K562 (cell line): ENCODE measurements around the gene MED20. TPM values are rescaled to one million over a fixed set of nuclear protein-coding genes. Genes with fewer than 3 reads are reported as not detected.

Experiments used
- ATAC-seq: fragments of 200-7000 bp; cut with Tn5 transposase; 3 replicates; pipeline ENCODE4 v1.9.1; 2020; ENCODE audit warnings: moderate library complexity
- BruUV-seq: library from RNA; stranded (reverse); fragments of 400-500 nt; replicated peaks from 2 replicates; lab custom pipeline; 2021; lab: Mats Ljungman, UMichigan
- CTCF ChIA-PET: fragments of 300-600 bp; formaldehyde crosslinking; extraction: SDS; loops from one replicate; lab custom pipeline; 2021; ENCODE audit warnings: low intra/inter-chr PET ratio; lab: Yijun Ruan, JAX
- POLR2A ChIA-PET: fragments of 300-600, 350-650 bp; sonication (Branson Sonifier 250); formaldehyde crosslinking; extraction: SDS; loops from one replicate; lab custom pipeline; 2021; ENCODE audit warnings: antibody characterized with exemption, inconsistent platforms; lab: Yijun Ruan, JAX
- DNase-seq, 4 experiments: peaks; one replicate each; pipeline versions ENCODE4 v3.0.0 to v3.0.0-alpha.2; 2011 to 2018; ENCODE audit warnings: low spot score in 3 of 4, mixed read lengths in 3 of 4; ENCODE audit errors: extremely low read depth in 1 of 4
- FAIRE-seq: peaks from 2 replicates; lab custom pipeline; 2011; peaks lifted over from hg19 to GRCh38; lab: Jason Lieb, UNC
- H2AFZ ChIP-seq: 2 replicates; pipeline ENCODE4 v1.6.0; 2011; ENCODE audit warnings: low read depth, low read length, control low read depth, inconsistent platforms
- H3K27ac ChIP-seq: fragments of 200-600 bp; 3 replicates; pipeline ENCODE4 v1.8.0; 2011; ENCODE audit warnings: low read depth, mild to moderate bottlenecking, control low read depth, inconsistent platforms, low read length, moderate library complexity, mixed read lengths; ENCODE audit errors: extremely low read depth
- H3K27me3 ChIP-seq, 2 experiments: fragments of 300-600 bp in 1 of 2; 2 replicates in 1 of 2; 3 replicates in 1 of 2; pipeline versions ENCODE4 v1.6.0 to v1.8.0; 2011; ENCODE audit warnings: inconsistent platforms in 2 of 2, low read length in 2 of 2, mild to moderate bottlenecking in 1 of 2, mixed read lengths in 1 of 2, moderate library complexity in 1 of 2; ENCODE audit not compliant: control insufficient read depth in 2 of 2, insufficient read depth in 2 of 2
- H3K36me3 ChIP-seq: fragments of 300-600 bp; 3 replicates; pipeline ENCODE4 v1.8.0; 2011; ENCODE audit warnings: mild to moderate bottlenecking, low read length, inconsistent platforms; ENCODE audit not compliant: control insufficient read depth, insufficient read depth
- H3K4me1 ChIP-seq, 2 experiments: fragments of 200-600 bp in 1 of 2; replicated peaks in 1 of 2; 2 replicates in 1 of 2; 3 replicates in 1 of 2; pipeline versions ENCODE4 v1.5.1 to v1.8.0; 2011; ENCODE audit warnings: inconsistent platforms in 2 of 2, low read length in 2 of 2, mild to moderate bottlenecking in 1 of 2, mixed read lengths in 1 of 2, moderate library complexity in 1 of 2; ENCODE audit not compliant: control insufficient read depth in 2 of 2, insufficient read depth in 2 of 2
- H3K4me2 ChIP-seq: 2 replicates; pipeline ENCODE4 v1.6.1; 2011; ENCODE audit warnings: low read length, control low read depth, inconsistent platforms, mixed read lengths; ENCODE audit not compliant: insufficient read depth
- H3K4me3 ChIP-seq: fragments of 200-600 bp; sonication (generic), shearing (Covaris generic); 2 replicates; pipeline ENCODE4 v1.5.1; 2016; ENCODE audit warnings: control low read depth, inconsistent platforms
- H3K79me2 ChIP-seq: fragments of 200-600 bp; 3 replicates; pipeline ENCODE4 v1.8.0; 2011; ENCODE audit warnings: low read length, inconsistent platforms; ENCODE audit not compliant: control insufficient read depth, insufficient read depth
- H3K9ac ChIP-seq, 2 experiments: 2 replicates each; pipeline versions ENCODE4 v1.6.0 to v1.6.1; 2011; ENCODE audit warnings: low read depth in 2 of 2, low read length in 2 of 2, control low read depth in 1 of 2, inconsistent platforms in 1 of 2, mild to moderate bottlenecking in 1 of 2, mixed read lengths in 1 of 2; ENCODE audit not compliant: insufficient read depth in 1 of 2
- H3K9me1 ChIP-seq: one replicate; pipeline ENCODE4 v1.6.0; 2011; ENCODE audit warnings: inconsistent platforms, mild to moderate bottlenecking, low read length, moderate library complexity; ENCODE audit not compliant: control insufficient read depth, insufficient read depth
- H3K9me3 ChIP-seq: replicated peaks from 2 replicates; pipeline ENCODE4 v1.5.1; 2011; ENCODE audit warnings: low read depth, low read length, inconsistent platforms; ENCODE audit not compliant: control insufficient read depth, insufficient read depth
- H4K20me1 ChIP-seq: replicated peaks from 2 replicates; pipeline ENCODE4 v1.6.1; 2011; ENCODE audit warnings: low read length, inconsistent platforms, mixed read lengths; ENCODE audit not compliant: control insufficient read depth, insufficient read depth
- EWSR1 ChIP-seq: fragments of 450-650 bp; IDR thresholded peaks from 2 replicates; pipeline ENCODE4 v1.6.1; 2018; ENCODE audit warnings: borderline replicate concordance, mild to moderate bottlenecking, low read depth, moderate library complexity; ENCODE audit not compliant: partially characterized antibody
- HMGXB4 ChIP-seq: sonication (generic); formaldehyde crosslinking; IDR thresholded peaks from 2 replicates; pipeline ENCODE4 v1.8.1; 2023; ENCODE audit warnings: mild to moderate bottlenecking, missing genetic modification reagents
- ILK ChIP-seq: fragments of 450-650 bp; IDR thresholded peaks from 2 replicates; pipeline ENCODE4 v1.6.1; 2016; ENCODE audit warnings: missing genetic modification characterization, low read depth, mild to moderate bottlenecking, missing compliant biosample characterization, moderate library complexity, borderline replicate concordance
- KLF1 ChIP-seq: fragments of 450-650 bp; IDR thresholded peaks from 2 replicates; pipeline ENCODE4 v1.6.1; 2016; ENCODE audit warnings: missing genetic modification characterization, missing compliant biosample characterization
- MCM2 ChIP-seq: fragments of 450-650 bp; IDR thresholded peaks from 2 replicates; pipeline ENCODE4 v1.6.1; 2017; ENCODE audit warnings: low read depth, mild to moderate bottlenecking
- NFRKB ChIP-seq: fragments of 450-650 bp; IDR thresholded peaks from 2 replicates; pipeline ENCODE4 v1.6.1; 2016; ENCODE audit warnings: low read depth
- ZNF124 ChIP-seq: sonication (generic); formaldehyde crosslinking; IDR thresholded peaks from 2 replicates; pipeline ENCODE4 v1.8.1; 2022; ENCODE audit warnings: missing genetic modification reagents
- WGBS: fragments of 100-300 bp; shearing (Covaris generic); methylation state at CpG from one replicate; pipeline ENCODE4 v1.1.6; 2016; ENCODE audit warnings: low coverage, mixed read lengths; ENCODE audit not compliant: insufficient coverage; ENCODE audit errors: missing lambda C conversion rate; 5-methylcytosine and 5-hydroxymethylcytosine counted together
- in situ Hi-C: fragments of 300-500 bp; cut with MboI; formaldehyde crosslinking; loops from 4 replicates; pipeline ENCODE4 v1.15.0; 2018; ENCODE audit warnings: inconsistent platforms, mixed read lengths
- intact Hi-C: fragments of 100-400 bp; cut with micrococcal nuclease; formaldehyde crosslinking; loops from 2 replicates; pipeline ENCODE4 v1.14.2; 2022
- polyA plus RNA-seq, 8 experiments: library from polyadenylated mRNA; depleted of rRNA in 4 of 8; stranded (reverse) in 5 of 8; unstranded in 3 of 8; fragments of >200 nt; fragmentation: Nextera tagmentation in 2 of 8; fragmentation: Illumina TruSeq in 1 of 8; extraction: Ambion mirVana in 2 of 8; extraction: Trizol in 1 of 8; gene quantifications; 2 replicates each; pipeline versions ENCODE4 v1.2.1 to v1.2.3, GENCODE V29; 2011 to 2014; ENCODE audit warnings: inconsistent platforms in 1 of 8, missing spikeins in 1 of 8
- total RNA-seq, 7 experiments: library from RNA; depleted of rRNA in 6 of 7; stranded (reverse); fragments of >200 nt in 6 of 7; fragmentation: Illumina TruSeq in 2 of 7; extraction: Trizol in 2 of 7; gene quantifications; 2 replicates each; pipeline versions ENCODE4 v1.2.1 to v1.2.3, GENCODE V29; 2011 to 2021; ENCODE audit warnings: low replicate concordance in 1 of 7

The MED20 gene
- total and polyA plus RNA-seq, 9 of the 15 experiments (the other 6 are each of a cell fraction or from before 2014, with no cell fraction given), result 27.3 to 80.9 (median 46.0) TPM

DNA sequence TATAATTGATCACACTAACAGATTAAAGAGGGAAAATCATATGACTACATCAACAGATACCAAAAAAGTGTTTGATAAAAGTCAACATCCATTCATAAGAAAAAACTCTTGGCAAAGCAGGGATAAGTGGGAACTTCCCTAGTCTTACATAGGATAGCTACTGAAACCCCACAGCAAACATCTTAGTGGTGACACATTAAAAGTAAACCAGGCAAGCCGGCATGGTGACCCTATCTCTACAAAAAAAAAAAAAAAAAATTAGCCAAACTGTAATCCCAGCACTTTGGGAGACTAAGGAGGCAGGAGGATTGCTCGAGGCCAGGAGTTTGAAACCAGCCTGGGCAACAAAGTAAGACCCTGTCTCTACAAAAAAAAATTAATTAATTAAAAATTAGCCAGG is 34.5 kb upstream of the MED20 start:
- no peak for TF ChIP-seq NFRKB
- no peak for TF ChIP-seq HMGXB4 (CRISPR knock-in tag)
- TF ChIP-seq EWSR1, result no peak
- no peak for TF ChIP-seq KLF1 (tag)
- no peak for TF ChIP-seq MCM2
- no peak for TF ChIP-seq ZNF124 (CRISPR knock-in tag)
- TF ChIP-seq ILK (tag), result no peak
- H3K79me2 ChIP-seq, result no peaks in the 10 kb centered on the region; the same call in 2 of the 3 replicates
- H3K27me3 ChIP-seq, result no peaks in the 10 kb centered on the region
- no peak overlapping the region for H3K4me2 ChIP-seq
- no peak overlapping the region for H2AFZ ChIP-seq
- FAIRE-seq, result no peak
- H3K4me3 ChIP-seq, result no peak overlapping the region
- POLR2A ChIA-PET, result interaction anchor here (0.6 to 1.1 kb wide), 3 partner anchors 9 to 34 kb away, joined by 3 to 6 read pairs (median 4); partner anchors contain the start of genes BYSL and MED20
- no peak for ATAC-seq
- BruUV-seq, result no TSS peak
- no peak overlapping the region for H3K27ac ChIP-seq
- peaks cover 42 to 48% of the 10 kb centered on the region in 2 experiments for H3K4me1 ChIP-seq
- CTCF ChIA-PET, result no interaction called here
- H3K9me3 ChIP-seq, result no peaks in the 10 kb centered on the region
- 48% methylated on average over 2 of the region's 2 CpGs for WGBS
- no peaks in the 10 kb centered on the region for H3K9me1 ChIP-seq
- intact Hi-C loops, result no loop called here
- no peak overlapping the region for H3K9ac ChIP-seq
- no peaks in the 10 kb centered on the region for H3K36me3 ChIP-seq
- no peaks in the 10 kb centered on the region for H4K20me1 ChIP-seq
- in situ Hi-C loops, result no loop called here
- DNase-seq, result no peak
